ENCODE data around the gene TMPRSS13. TPM values are rescaled to one million over a fixed set of nuclear protein-coding genes. Genes with fewer than 3 reads are reported as not detected.

The TMPRSS13 gene
- total RNA-seq, 2 donors from 2014 or later, result 1.2 to 14.7 TPM

DNA sequence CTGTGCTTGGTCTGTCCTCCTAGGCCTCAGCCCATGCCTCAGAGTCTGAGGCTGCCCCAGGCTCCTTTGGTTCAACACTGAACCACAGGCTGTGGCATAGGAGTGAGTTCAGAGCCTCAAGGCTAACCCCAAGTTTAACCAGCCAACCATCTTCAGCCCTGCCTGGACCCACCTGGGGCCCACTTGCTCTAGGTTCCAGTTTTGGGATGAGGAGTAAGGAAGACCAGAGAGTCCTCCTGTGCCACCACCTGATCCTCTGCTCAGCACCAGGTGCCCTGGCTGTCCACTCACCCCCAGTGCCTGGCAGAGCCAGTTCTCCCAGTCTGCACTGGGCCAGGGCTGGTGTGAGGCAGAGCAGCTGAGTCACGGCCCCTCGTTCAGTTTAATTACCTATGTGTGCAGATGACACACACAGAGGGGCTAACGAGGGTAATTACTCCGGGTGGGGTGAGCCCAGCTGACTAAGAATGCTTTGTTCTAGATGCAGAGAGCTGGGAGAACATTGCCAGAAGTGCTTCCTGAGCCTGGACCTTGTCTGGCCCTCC, 12.0 kb upstream of the TMPRSS13 start:
- TF ChIP-seq POLR2A (IDR thresholded peaks at IDR 0.05) (no peak), POLR2AphosphoS5 (IDR thresholded peaks at IDR 0.05) (no peak)
- Histone ChIP-seq H3K9me3 (no peaks in the 10 kb centered on the region), H3K27me3 (replicated peaks; ENCODE audit: insufficient read depth) (no peaks in the 10 kb centered on the region), H3K4me3 (no peak overlapping the region), H3K27ac (no peak overlapping the region), H3K4me1 (replicated peaks) (no peaks in the 10 kb centered on the region), H3K36me3 (no peaks in the 10 kb centered on the region)
- no peak for DNase-seq (ENCODE audit: low spot score)
- WGBS, result 70% methylated on average over 4 of the region's 4 CpGs
- intact Hi-C loops (cut with DNase I), result no loop called here

DNA sequence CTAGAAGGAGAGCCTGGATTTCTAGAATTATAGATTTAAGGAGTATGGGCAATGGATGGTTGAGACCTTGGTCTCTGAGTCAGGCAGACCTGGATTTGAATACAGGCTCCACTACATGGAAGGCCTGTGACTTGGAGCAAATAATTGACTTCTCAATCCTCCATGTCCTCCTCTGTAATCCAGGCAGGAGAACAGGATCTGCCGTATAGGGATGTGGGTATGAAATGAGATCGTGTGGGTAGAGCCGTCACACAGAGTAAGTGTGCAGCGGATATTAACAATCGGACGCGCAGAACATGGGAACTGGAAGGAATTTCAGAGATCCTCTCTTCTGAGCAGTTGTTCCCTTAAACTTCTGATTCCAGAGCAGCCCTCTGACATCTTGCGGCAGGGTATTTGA, 11.5 kb upstream of the TMPRSS13 start:
- intact Hi-C loops (cut with DNase I), result no loop called here

GRCh38 chr11:117936973-117937372, 7.8 kb upstream of the TMPRSS13 start:
- WGBS, result 29% methylated on average over 6 of the region's 6 CpGs
- no peaks in the 10 kb centered on the region for H3K36me3 ChIP-seq
- H3K4me3 ChIP-seq, result no peak overlapping the region
- no peaks in the 10 kb centered on the region for H3K4me1 ChIP-seq (replicated peaks)
- no peaks in the 10 kb centered on the region for H3K9me3 ChIP-seq
- DNase-seq (ENCODE audit: low spot score), result no peak
- no peak overlapping the region for H3K27ac ChIP-seq
- TF ChIP-seq, protein P1, sequence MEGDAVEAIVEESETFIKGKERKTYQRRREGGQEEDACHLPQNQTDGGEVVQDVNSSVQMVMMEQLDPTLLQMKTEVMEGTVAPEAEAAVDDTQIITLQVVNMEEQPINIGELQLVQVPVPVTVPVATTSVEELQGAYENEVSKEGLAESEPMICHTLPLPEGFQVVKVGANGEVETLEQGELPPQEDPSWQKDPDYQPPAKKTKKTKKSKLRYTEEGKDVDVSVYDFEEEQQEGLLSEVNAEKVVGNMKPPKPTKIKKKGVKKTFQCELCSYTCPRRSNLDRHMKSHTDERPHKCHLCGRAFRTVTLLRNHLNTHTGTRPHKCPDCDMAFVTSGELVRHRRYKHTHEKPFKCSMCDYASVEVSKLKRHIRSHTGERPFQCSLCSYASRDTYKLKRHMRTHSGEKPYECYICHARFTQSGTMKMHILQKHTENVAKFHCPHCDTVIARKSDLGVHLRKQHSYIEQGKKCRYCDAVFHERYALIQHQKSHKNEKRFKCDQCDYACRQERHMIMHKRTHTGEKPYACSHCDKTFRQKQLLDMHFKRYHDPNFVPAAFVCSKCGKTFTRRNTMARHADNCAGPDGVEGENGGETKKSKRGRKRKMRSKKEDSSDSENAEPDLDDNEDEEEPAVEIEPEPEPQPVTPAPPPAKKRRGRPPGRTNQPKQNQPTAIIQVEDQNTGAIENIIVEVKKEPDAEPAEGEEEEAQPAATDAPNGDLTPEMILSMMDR (IDR thresholded peaks at IDR 0.05), result no peak
- TF ChIP-seq POLR2AphosphoS5 (IDR thresholded peaks at IDR 0.05) (no peak), POLR2A (IDR thresholded peaks at IDR 0.05) (no peak)
- intact Hi-C loops (cut with DNase I), result no loop called here
- H3K27me3 ChIP-seq (replicated peaks; ENCODE audit: insufficient read depth), result no peaks in the 10 kb centered on the region

More for the DNA sequence above, 11.5 kb upstream of the TMPRSS13 start:
- 94% methylated on average over 8 of the region's 8 CpGs for WGBS
- H3K4me1 ChIP-seq (replicated peaks), result no peaks in the 10 kb centered on the region
- H3K9me3 ChIP-seq, result no peaks in the 10 kb centered on the region
- TF ChIP-seq, protein P1 (IDR thresholded peaks at IDR 0.05), result no peak
- no peak overlapping the region for H3K27ac ChIP-seq
- no peaks in the 10 kb centered on the region for H3K27me3 ChIP-seq (replicated peaks; ENCODE audit: insufficient read depth)
- no peak overlapping the region for H3K4me3 ChIP-seq
- DNase-seq (ENCODE audit: low spot score), result no peak
- no peaks in the 10 kb centered on the region for H3K36me3 ChIP-seq

DNA sequence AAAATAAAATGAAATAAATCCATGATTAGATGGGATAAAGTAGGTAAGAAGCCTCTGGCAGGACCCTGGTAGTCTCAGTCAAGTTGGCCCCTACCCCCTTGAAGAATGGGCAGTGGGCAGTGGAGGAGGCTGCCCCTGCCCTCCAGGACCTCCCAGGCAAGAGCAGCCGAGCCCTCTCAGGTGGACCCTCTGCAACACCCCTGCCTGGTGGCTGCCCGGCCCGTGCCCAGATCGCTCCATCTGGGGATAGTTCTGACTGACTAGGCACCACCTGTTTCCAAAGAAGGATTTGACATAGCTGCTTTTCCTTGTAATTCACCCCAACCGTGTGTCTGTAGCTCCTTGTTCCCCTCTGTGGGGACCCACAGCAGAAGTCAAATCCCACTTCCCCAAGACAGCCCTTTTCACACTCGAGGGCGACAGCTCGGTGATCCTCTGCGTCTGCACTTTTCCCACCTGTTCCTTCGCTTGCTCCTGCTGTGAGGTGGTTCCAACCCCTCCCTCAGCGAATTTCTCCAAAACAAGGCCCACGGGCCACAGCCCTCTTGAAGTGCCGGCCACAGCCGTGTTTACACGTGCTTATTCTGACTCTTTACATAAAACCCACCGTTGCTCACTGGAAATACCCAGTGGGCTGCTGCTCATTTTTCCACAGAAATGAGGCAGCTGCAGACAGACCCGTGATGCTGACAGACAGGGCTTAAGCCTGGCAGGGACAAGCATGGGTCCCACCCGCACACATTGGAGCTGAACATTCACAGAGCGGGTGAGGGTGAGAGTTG, 5.5 kb upstream of the TMPRSS13 start:
- H3K27ac ChIP-seq, result no peak overlapping the region
- H3K4me1 ChIP-seq (replicated peaks), result no peaks in the 10 kb centered on the region
- DNase-seq (ENCODE audit: low spot score), result no peak
- H3K27me3 ChIP-seq (replicated peaks; ENCODE audit: insufficient read depth), result no peaks in the 10 kb centered on the region
- intact Hi-C loops (cut with DNase I), result no loop called here
- H3K36me3 ChIP-seq, result no peaks in the 10 kb centered on the region
- H3K4me3 ChIP-seq, result no peak overlapping the region
- 86% methylated on average over 19 of the region's 19 CpGs for WGBS
- TF ChIP-seq POLR2AphosphoS5 (IDR thresholded peaks at IDR 0.05) (no peak), POLR2A (IDR thresholded peaks at IDR 0.05) (no peak)
- TF ChIP-seq, protein P1 (IDR thresholded peaks at IDR 0.05), result no peak
- no peaks in the 10 kb centered on the region for H3K9me3 ChIP-seq

GRCh38 chr11:117933930-117934329, 4.7 kb upstream of the TMPRSS13 start:
- intact Hi-C loops (cut with DNase I), result no loop called here
- Histone ChIP-seq H3K9me3 (no peaks in the 10 kb centered on the region), H3K27ac (no peak overlapping the region), H3K4me3 (no peak overlapping the region), H3K27me3 (replicated peaks; ENCODE audit: insufficient read depth) (no peaks in the 10 kb centered on the region), H3K4me1 (replicated peaks) (no peaks in the 10 kb centered on the region), H3K36me3 (no peaks in the 10 kb centered on the region)
- no peak for DNase-seq (ENCODE audit: low spot score)
- WGBS, result 81% methylated on average over 5 of the region's 5 CpGs
- TF ChIP-seq POLR2AphosphoS5 (IDR thresholded peaks at IDR 0.05), result no peak
- no peak for TF ChIP-seq POLR2A (IDR thresholded peaks at IDR 0.05)
- TF ChIP-seq, protein P1 (IDR thresholded peaks at IDR 0.05), result no peak
